ENCODE data around the gene KCNT1. TPM values are rescaled to one million over a fixed set of nuclear protein-coding genes. Genes with fewer than 3 reads are reported as not detected.

KCNT1 gene
- total and polyA plus RNA-seq, 11 donors: 0.21 to 7.4 (median 1.9) TPM

- no peak for TF ChIP-seq POLR2A (IDR thresholded peaks at IDR 0.05)
- TF ChIP-seq, protein P1, sequence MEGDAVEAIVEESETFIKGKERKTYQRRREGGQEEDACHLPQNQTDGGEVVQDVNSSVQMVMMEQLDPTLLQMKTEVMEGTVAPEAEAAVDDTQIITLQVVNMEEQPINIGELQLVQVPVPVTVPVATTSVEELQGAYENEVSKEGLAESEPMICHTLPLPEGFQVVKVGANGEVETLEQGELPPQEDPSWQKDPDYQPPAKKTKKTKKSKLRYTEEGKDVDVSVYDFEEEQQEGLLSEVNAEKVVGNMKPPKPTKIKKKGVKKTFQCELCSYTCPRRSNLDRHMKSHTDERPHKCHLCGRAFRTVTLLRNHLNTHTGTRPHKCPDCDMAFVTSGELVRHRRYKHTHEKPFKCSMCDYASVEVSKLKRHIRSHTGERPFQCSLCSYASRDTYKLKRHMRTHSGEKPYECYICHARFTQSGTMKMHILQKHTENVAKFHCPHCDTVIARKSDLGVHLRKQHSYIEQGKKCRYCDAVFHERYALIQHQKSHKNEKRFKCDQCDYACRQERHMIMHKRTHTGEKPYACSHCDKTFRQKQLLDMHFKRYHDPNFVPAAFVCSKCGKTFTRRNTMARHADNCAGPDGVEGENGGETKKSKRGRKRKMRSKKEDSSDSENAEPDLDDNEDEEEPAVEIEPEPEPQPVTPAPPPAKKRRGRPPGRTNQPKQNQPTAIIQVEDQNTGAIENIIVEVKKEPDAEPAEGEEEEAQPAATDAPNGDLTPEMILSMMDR (IDR thresholded peaks at IDR 0.05): no peak
- Histone ChIP-seq H3K4me3 (no peak overlapping the region), H3K27me3 (peaks cover 3 to 41% (median 14%) of the 10 kb centered on the region in 9 donors), H3K36me3 (no peaks in the 10 kb centered on the region), H3K4me1 (no peaks in the 10 kb centered on the region), H3K9me3 (peaks cover 0 to 10% (median 1%) of the 10 kb centered on the region in 12 donors), H3K27ac (no peak overlapping the region)
- no peak for ATAC-seq
- intact Hi-C loops (cut with DNase I): no loop called here
- no peak for DNase-seq
- 0 to 10% (median 5%) methylated on average over 5 to 78 of the region's 78 CpGs for WGBS, 4 donors
Observed at GRCh38 chr9:135736272-135736978, 34.4 kb downstream of the KCNT1 start.

DNA sequence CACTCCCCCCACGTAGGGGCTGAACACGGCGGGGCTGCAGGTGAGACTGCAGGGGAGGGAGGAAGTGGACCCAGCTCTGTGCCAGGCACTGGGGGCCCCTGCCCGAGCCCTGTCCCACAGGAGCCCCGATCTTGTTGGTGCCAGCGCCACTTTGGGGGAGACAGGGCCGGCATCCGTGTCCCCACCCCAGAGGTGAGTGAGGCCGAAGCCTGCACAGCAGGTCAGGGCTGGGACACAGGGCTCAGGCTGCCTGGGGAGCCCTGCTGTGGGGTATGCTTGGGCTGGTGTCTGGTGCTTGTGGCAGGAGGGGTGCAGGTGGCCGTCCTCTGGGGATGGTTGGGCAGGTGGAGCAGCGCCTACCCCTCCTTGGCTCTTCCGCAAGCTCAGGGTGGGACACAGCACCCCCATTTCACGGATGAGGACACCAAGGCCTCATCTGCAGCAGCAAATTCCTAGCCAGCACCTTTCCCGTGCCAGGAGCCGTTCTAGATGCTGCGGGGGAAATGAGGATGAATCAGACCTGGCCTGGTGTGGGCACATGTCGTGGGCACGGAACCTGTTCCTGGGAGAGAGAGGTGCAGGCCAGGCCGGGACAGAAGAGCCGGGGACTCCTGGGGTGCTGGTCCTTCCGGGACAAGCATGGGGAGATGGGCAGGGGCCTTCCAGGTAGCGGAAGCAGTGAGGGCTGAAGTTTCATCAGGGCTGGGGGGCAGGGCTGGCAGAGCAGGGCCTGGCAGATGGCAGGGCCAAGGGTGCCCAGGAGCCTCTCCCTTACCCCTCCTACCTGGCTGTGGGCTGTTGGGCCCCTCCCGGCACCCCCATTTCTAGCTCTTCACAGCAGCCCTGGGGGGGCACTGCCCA lies 35.2 kb downstream of the KCNT1 start:
- ATAC-seq (peak in 1 of 4 donors; percentile 15), DNase-seq (no peak)
- peaks cover 3 to 41% (median 14%) of the 10 kb centered on the region in 9 donors for H3K27me3 ChIP-seq
- H3K4me1 ChIP-seq: no peaks in the 10 kb centered on the region
- no peak overlapping the region for H3K27ac ChIP-seq
- TF ChIP-seq, protein P1 (IDR thresholded peaks at IDR 0.05): no peak
- TF ChIP-seq POLR2A (IDR thresholded peaks at IDR 0.05): no peak
- no peak overlapping the region for H3K4me3 ChIP-seq
- intact Hi-C loops (cut with DNase I): no loop called here
- H3K36me3 ChIP-seq: no peaks in the 10 kb centered on the region
- 61 to 65% (median 64%) methylated on average over 15 to 23 of the region's 23 CpGs for WGBS, 4 donors
- peaks cover 0 to 2% (median 0%) of the 10 kb centered on the region in 12 donors for H3K9me3 ChIP-seq

DNA sequence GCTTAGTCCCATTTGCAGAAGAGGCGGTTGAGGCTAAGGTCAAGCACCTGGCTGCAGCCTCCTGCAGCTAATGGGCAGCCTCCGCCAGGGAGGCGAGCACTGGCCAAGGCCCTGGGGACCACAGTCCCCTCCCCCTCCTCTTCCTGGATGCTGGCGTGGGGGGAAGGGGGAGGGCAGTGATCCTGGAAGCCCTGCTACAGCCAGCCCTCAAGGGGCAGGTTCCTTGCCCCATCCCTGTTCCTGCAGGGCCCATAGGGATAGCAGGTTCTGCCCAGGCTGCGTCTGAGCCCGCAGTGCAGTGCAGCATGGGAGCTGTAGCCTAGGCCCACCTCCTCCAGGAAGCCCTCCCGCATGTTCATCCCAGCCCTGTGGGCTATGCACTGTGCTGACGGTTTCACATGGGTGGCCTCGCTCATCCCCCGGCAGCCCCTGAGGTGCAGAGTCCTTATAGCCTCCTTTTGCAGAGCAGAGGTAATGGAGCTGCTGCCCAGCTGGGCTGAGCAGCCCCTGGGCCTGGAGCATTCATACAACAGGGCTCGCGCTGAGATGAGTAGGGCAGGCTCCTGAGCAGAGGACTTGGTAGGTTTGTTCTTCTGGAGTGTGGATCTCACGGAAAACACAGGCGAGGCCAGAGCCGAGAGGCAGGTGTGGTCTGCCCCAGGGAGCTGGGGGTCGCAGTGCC lies 36.0 kb downstream of the KCNT1 start:
- no peaks in the 10 kb centered on the region for H3K36me3 ChIP-seq
- no peak overlapping the region for H3K4me3 ChIP-seq
- ATAC-seq (no peak), DNase-seq (no peak)
- H3K9me3 ChIP-seq: no peaks in the 10 kb centered on the region
- H3K27ac ChIP-seq: no peak overlapping the region
- TF ChIP-seq, protein P1 (IDR thresholded peaks at IDR 0.05): no peak
- TF ChIP-seq POLR2A (IDR thresholded peaks at IDR 0.05): no peak
- 64 to 75% (median 69%) methylated on average over 6 to 16 of the region's 16 CpGs for WGBS, 4 donors
- peaks cover 3 to 41% (median 14%) of the 10 kb centered on the region in 9 donors for H3K27me3 ChIP-seq
- intact Hi-C loops (cut with DNase I): no loop called here
- no peaks in the 10 kb centered on the region for H3K4me1 ChIP-seq
